ENCODE measurements around the gene FADS2.

GRCh38 chr11:61874853-61875252 lies 46.8 kb downstream of the FADS2 start:
- TF ChIP-seq, protein P1, sequence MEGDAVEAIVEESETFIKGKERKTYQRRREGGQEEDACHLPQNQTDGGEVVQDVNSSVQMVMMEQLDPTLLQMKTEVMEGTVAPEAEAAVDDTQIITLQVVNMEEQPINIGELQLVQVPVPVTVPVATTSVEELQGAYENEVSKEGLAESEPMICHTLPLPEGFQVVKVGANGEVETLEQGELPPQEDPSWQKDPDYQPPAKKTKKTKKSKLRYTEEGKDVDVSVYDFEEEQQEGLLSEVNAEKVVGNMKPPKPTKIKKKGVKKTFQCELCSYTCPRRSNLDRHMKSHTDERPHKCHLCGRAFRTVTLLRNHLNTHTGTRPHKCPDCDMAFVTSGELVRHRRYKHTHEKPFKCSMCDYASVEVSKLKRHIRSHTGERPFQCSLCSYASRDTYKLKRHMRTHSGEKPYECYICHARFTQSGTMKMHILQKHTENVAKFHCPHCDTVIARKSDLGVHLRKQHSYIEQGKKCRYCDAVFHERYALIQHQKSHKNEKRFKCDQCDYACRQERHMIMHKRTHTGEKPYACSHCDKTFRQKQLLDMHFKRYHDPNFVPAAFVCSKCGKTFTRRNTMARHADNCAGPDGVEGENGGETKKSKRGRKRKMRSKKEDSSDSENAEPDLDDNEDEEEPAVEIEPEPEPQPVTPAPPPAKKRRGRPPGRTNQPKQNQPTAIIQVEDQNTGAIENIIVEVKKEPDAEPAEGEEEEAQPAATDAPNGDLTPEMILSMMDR (IDR thresholded peaks at IDR 0.05) = no peak
- no peak for TF ChIP-seq EP300 (IDR thresholded peaks at IDR 0.05)
- TF ChIP-seq POLR2A (IDR thresholded peaks at IDR 0.05) = no peak
